Activated CD4-positive, alpha-beta T cell treated with anti-CD3 and anti-CD28 coated beads, Interleukin-2, amount 50 U/mL, for 48 hours (primary cell): ENCODE results near the gene ARL6IP4.

Experiments
- DNase-seq, 2 experiments: peaks; one replicate each; pipeline ENCODE4 v3.0.0-alpha.2; 2020

ARL6IP4 gene

GRCh38 chr12:122979001-122979907 lies 1.2 kb upstream of the ARL6IP4 start:
- DNase-seq: no peak

- DNase-seq: no peak
Observed at GRCh38 chr12:122979908-122980182, 636 bp upstream of the ARL6IP4 start.

GRCh38 chr12:122981036-122981471 lies 573 bp downstream of the ARL6IP4 start:
- no peak for DNase-seq

GRCh38 chr12:122981587-122982476 lies 1.4 kb downstream of the ARL6IP4 start:
- no peak for DNase-seq

- no peak for DNase-seq
Observed at GRCh38 chr12:122982477-122982815, 2.0 kb downstream of the ARL6IP4 start.

GRCh38 chr12:122982963-122983788 lies 2.7 kb downstream of the ARL6IP4 start:
- no peak for DNase-seq

- DNase-seq: no peak
Observed at GRCh38 chr12:122983789-122984515, 3.5 kb downstream of the ARL6IP4 start.

GRCh38 chr12:122984612-122985337 lies 4.3 kb downstream of the ARL6IP4 start:
- no peak for DNase-seq

- no peak for DNase-seq
Observed at GRCh38 chr12:122985338-122986257, 5.1 kb downstream of the ARL6IP4 start.

GRCh38 chr12:122986258-122986871 lies 5.9 kb downstream of the ARL6IP4 start:
- no peak for DNase-seq

- no peak for DNase-seq
Observed at GRCh38 chr12:122987086-122987951, 6.8 kb downstream of the ARL6IP4 start.

GRCh38 chr12:122988036-122988435 lies 7.6 kb downstream of the ARL6IP4 start:
- no peak for DNase-seq

- DNase-seq: no peak
Observed at GRCh38 chr12:122988612-122989212, 8.2 kb downstream of the ARL6IP4 start.

GRCh38 chr12:122989225-122989839 lies 8.9 kb downstream of the ARL6IP4 start:
- DNase-seq: no peak

GRCh38 chr12:122989874-122990419 lies 9.5 kb downstream of the ARL6IP4 start:
- DNase-seq: no peak

GRCh38 chr12:122990561-122990960 lies 10.1 kb downstream of the ARL6IP4 start:
- DNase-seq: no peak

GRCh38 chr12:122990961-122991622 lies 10.6 kb downstream of the ARL6IP4 start:
- no peak for DNase-seq
